Smooth muscle cell (in vitro differentiated cells): ENCODE data around the gene PCYT2. TPM values are rescaled to one million over a fixed set of nuclear protein-coding genes. Genes with fewer than 3 reads are reported as not detected.

Source experiments
- DNase-seq: peaks from one replicate; lab custom pipeline; 2025; ENCODE audit not compliant: unreplicated experiment; lab: John Stamatoyannopoulos, UW
- H2AFZ ChIP-seq: fragments of 200-600 bp; sonication (generic); 2 replicates; pipeline ENCODE4 v1.6.0; 2016; ENCODE audit warnings: antibody characterized with exemption, low read depth, mild to moderate bottlenecking
- H3F3A ChIP-seq: fragments of 200-600 bp; sonication (generic); 2 replicates; pipeline ENCODE4 v1.6.0; 2017; ENCODE audit warnings: antibody characterized with exemption, low read depth
- H3K27ac ChIP-seq: fragments of 200-600 bp; sonication (generic); 2 replicates; pipeline ENCODE4 v1.5.1; 2016; ENCODE audit warnings: low read depth, mild to moderate bottlenecking
- H3K27me3 ChIP-seq: fragments of 200-600 bp; sonication (generic); 2 replicates; pipeline ENCODE4 v1.6.1; 2016; ENCODE audit warnings: low read depth, mild to moderate bottlenecking
- H3K36me3 ChIP-seq: fragments of 200-600 bp; sonication (generic); 2 replicates; pipeline ENCODE4 v1.5.1; 2016; ENCODE audit warnings: low read depth
- H3K4me1 ChIP-seq: fragments of 200-600 bp; sonication (generic); 2 replicates; pipeline ENCODE4 v1.5.1; 2016; ENCODE audit warnings: low read depth
- H3K4me2 ChIP-seq: fragments of 200-600 bp; sonication (generic); 2 replicates; pipeline ENCODE4 v1.6.0; 2016; ENCODE audit warnings: mild to moderate bottlenecking
- H3K4me3 ChIP-seq: fragments of 200-600 bp; sonication (generic); 2 replicates; pipeline ENCODE4 v1.5.1; 2016; ENCODE audit warnings: mild to moderate bottlenecking
- H3K79me2 ChIP-seq: fragments of 200-600 bp; sonication (generic); 2 replicates; pipeline ENCODE4 v1.6.0; 2016; ENCODE audit warnings: low read depth, mild to moderate bottlenecking
- H3K9ac ChIP-seq: fragments of 200-600 bp; sonication (generic); 2 replicates; pipeline ENCODE4 v1.6.0; 2016; ENCODE audit warnings: low read depth
- H3K9me3 ChIP-seq: fragments of 200-600 bp; sonication (generic); replicated peaks from 2 replicates; pipeline ENCODE4 v1.5.1; 2016; ENCODE audit warnings: low read depth
- H4K20me1 ChIP-seq: fragments of 200-600 bp; sonication (generic); 2 replicates; pipeline ENCODE4 v1.6.0; 2016; ENCODE audit warnings: low read depth
- WGBS: methylation state at CpG from one replicate; pipeline ENCODE4 v1.1.7; 2016; ENCODE audit warnings: low lambda C conversion rate; 5-methylcytosine and 5-hydroxymethylcytosine counted together
- polyA plus RNA-seq: library from polyadenylated mRNA; unstranded; fragments of >200 nt; fragmentation: Nextera tagmentation; extraction: Ambion mirVana; gene quantifications from 2 replicates; pipeline ENCODE4 v1.2.1, GENCODE V29; 2016
- total RNA-seq: library from RNA; depleted of rRNA; stranded (reverse); fragments of >200 nt; gene quantifications from 2 replicates; pipeline ENCODE4 v1.2.3, GENCODE V29; 2014
- TF ChIP-seq, protein P1 (sequence below): fragments of 200-600 bp; sonication (generic); IDR thresholded peaks from 2 replicates; pipeline ENCODE4 v1.5.1; 2017; ENCODE audit warnings: borderline replicate concordance, mild to moderate bottlenecking, antibody characterized with exemption; ENCODE audit not compliant: insufficient read depth, poor library complexity, severe bottlenecking

The PCYT2 gene
- total and polyA plus RNA-seq, 2 experiments from 2014 or later, result 11.4 to 50.6 TPM

DNA sequence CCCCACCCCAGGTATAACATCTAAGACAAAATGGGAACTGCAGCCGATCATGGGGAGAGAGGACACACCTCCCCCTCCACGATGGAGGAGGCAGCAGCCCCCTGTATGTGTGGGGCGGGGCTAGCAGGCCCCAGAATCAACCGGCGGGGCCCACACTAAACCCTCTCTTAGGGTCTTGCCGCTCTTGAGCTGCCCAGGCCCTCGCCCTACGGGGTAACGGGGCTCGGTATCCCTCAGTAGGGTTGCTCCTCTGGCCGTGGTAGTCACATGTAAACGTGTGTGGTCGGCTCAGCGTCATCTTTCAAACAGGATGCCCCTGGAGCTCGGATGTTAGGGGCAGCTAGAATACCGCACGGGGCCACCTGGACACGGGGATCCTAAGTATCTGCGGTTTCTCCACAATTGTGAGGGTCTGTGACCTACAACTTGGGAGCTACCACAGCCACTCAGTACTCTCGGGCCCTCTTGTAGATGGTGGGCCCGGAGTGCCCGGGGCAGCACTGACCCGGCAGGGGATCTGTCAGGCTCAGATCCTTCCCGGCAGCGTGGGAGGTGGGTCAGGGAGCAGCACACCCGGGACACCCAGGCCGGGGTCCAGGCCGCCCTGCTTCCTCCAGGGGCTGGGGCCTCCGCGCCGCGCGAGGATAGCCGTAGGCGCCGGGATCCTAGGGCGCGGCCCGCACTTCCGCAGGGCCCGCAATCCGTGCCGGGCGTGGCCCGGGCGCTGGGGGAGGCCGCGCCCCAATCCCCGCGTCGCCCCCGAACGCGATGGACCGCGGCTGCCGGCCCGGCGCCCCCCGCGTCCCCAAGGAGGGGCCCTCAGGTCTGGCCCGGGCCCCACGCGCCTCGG, 40.8 kb downstream of the PCYT2 start:
- no peak for DNase-seq
- no peaks in the 10 kb centered on the region for H3K27me3 ChIP-seq
- no peaks in the 10 kb centered on the region for H3K36me3 ChIP-seq
- H2AFZ ChIP-seq, result no peak overlapping the region
- no peaks in the 10 kb centered on the region for H3K9me3 ChIP-seq
- WGBS, result 2% methylated on average over 48 of the region's 65 CpGs
- peaks cover 52% of the 10 kb centered on the region for H4K20me1 ChIP-seq
- H3F3A ChIP-seq, result peaks cover 36% of the 10 kb centered on the region
- peak overlapping the region; percentile 46 for H3K9ac ChIP-seq
- TF ChIP-seq, protein P1, sequence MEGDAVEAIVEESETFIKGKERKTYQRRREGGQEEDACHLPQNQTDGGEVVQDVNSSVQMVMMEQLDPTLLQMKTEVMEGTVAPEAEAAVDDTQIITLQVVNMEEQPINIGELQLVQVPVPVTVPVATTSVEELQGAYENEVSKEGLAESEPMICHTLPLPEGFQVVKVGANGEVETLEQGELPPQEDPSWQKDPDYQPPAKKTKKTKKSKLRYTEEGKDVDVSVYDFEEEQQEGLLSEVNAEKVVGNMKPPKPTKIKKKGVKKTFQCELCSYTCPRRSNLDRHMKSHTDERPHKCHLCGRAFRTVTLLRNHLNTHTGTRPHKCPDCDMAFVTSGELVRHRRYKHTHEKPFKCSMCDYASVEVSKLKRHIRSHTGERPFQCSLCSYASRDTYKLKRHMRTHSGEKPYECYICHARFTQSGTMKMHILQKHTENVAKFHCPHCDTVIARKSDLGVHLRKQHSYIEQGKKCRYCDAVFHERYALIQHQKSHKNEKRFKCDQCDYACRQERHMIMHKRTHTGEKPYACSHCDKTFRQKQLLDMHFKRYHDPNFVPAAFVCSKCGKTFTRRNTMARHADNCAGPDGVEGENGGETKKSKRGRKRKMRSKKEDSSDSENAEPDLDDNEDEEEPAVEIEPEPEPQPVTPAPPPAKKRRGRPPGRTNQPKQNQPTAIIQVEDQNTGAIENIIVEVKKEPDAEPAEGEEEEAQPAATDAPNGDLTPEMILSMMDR, result no peak
- H3K79me2 ChIP-seq, result peaks cover 25% of the 10 kb centered on the region
- H3K4me2 ChIP-seq, result peak overlapping the region; percentile 85
- H3K27ac ChIP-seq, result peak overlapping the region; percentile 78
- peak overlapping the region; percentile 72 for H3K4me3 ChIP-seq
- peaks cover 29% of the 10 kb centered on the region for H3K4me1 ChIP-seq

GRCh38 chr17:81869221-81870130, 41.7 kb downstream of the PCYT2 start:
- Histone ChIP-seq H3K36me3 (no peaks in the 10 kb centered on the region), H3K27ac (peak overlapping the region; percentile 78), H3K27me3 (no peaks in the 10 kb centered on the region), H3F3A (peaks cover 40% of the 10 kb centered on the region), H2AFZ (no peak overlapping the region), H3K9me3 (no peaks in the 10 kb centered on the region), H4K20me1 (peaks cover 61% of the 10 kb centered on the region), H3K79me2 (peaks cover 34% of the 10 kb centered on the region), H3K4me2 (peak overlapping the region; percentile 85), H3K4me3 (peak overlapping the region; percentile 72), H3K4me1 (peaks cover 29% of the 10 kb centered on the region), H3K9ac (no peak overlapping the region)
- TF ChIP-seq, protein P1, result peak; percentile 96
- DNase-seq, result peak; percentile 51
- WGBS, result 35% methylated on average over 52 of the region's 52 CpGs

DNA sequence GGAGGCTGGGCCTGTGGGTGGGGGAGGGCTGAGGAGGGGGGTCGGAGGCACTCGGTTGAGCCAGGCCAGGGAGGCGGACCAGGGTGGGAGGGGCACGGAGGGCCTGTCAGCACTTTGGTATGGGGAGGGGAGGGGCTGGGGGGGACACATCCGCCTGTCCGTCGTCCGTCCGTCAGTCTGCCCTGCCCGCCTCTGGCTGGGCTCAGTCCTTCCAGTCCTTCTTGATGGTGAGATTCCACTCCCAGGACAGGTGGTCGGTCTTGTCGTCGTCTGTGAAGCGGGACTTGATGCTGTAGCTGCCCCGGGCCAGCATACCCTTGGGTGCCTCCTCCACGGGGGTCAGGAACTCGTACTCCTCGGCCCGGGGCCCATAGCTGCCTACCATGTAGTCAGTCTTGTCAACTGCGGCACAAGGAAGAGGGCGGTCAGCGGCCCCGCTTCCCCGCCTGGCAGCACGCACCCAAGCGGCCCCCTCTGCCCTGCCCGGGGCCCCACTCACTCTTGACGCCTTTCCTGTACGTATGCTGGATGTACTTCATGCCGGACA, 42.5 kb downstream of the PCYT2 start:
- no peaks in the 10 kb centered on the region for H3K27me3 ChIP-seq

More for the DNA sequence above, 42.5 kb downstream of the PCYT2 start:
- Histone ChIP-seq H3K27ac (peak overlapping the region; percentile 78), H3K4me2 (peak overlapping the region; percentile 85), H3F3A (peaks cover 48% of the 10 kb centered on the region), H2AFZ (no peak overlapping the region), H3K36me3 (no peaks in the 10 kb centered on the region), H3K9ac (no peak overlapping the region), H3K4me3 (no peak overlapping the region), H4K20me1 (peaks cover 68% of the 10 kb centered on the region), H3K4me1 (peaks cover 29% of the 10 kb centered on the region), H3K9me3 (no peaks in the 10 kb centered on the region), H3K79me2 (peaks cover 41% of the 10 kb centered on the region)
- TF ChIP-seq, protein P1, result no peak
- peak; percentile 51 for DNase-seq
- 47% methylated on average over 29 of the region's 30 CpGs for WGBS
